Placental epithelial cell (primary cell): ENCODE measurements around the gene OR52N5. TPM values are rescaled to one million over a fixed set of nuclear protein-coding genes. Genes with fewer than 3 reads are reported as not detected.

ENCODE experiments used
- total RNA-seq: library from RNA; depleted of rRNA; stranded (reverse); fragments of >200 nt; gene quantifications from 2 replicates; pipeline ENCODE4 v1.2.3, GENCODE V29; 2012

The OR52N5 gene
- total RNA-seq, result not detected in 2 replicates

DNA sequence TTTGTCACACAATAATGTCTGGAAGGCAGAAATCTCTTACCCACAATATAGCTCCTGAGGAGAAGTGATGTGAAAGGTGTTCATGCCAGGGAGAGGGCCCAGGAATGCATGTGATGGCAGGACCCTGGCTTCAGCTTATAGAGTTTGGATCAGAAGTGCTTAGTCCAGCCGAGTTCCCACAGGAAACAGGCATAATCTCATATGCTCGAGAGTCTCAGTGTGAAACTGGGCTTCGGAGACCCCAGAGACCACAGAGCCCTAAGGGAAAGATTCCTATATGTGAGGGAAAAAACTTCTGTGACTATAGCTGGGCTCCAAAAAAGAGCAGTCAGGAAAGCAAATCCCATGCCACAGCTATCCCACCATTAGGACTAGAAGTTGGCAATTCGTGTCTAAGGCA, at the start of gene OR52N5:
OR52N5 (minus strand) TSS at position 101 of the 400 bp plus-strand sequence. CDS start 4,721 bp downstream, outside the sequence.

DNA sequence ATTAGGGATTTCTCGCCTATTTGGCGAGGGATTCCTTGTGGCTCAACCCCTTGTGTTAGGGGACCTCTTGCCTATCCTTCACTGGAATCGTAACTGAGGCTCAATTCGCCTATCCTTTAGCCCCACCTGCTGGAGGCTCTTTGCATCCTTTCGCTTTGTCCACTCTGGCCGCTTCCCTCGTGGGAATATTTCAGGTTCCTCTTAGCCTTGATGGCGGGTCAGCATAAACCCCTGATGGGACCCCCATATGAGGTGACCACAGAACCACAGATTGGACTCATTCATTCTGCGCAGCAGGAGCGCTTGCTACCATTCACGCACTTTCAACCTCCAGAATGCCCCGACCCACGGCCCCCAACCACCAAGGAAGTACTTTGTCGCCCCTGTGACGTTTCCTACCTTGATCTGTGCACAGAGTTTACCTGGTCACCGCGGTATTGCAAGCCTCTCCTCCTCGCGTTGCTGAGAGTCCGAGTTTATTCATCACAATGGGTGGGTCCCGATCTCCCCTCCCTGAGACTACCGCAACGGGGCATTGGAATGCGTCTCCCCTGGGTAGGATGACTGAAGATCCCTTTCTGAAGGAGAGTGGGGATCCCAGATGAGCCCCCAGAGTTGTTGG, 25.5 kb upstream of the OR52N5 start, which contains the start of gene OR52N2:
OR52N2 (plus strand) TSS at position 425 of the 622 bp plus-strand sequence. CDS start 11,412 bp downstream, outside the sequence.

DNA sequence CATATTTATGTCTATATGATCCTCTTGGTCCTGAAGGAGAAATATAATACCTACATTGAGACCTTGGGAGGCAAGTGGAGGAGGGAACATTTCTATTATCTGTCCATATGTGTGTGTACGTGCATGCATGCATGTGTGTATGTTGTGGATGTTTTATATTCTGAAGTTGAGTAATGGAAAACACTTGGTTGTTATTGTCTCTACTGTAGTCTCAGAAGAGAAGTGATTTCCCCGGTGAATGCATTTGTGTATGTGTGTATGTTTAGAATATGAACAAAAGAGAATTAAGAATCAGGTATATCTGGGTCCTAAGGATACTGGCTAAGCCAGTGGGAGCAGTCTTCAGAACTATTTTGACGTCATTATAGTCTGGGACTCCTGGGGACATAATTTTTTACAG, 8.0 kb upstream of the OR52N5 start, which contains the start of gene OR52N1:
OR52N1 (minus strand) TSS at position 101 of the 400 bp plus-strand sequence. CDS start 2,449 bp downstream, outside the sequence.

DNA sequence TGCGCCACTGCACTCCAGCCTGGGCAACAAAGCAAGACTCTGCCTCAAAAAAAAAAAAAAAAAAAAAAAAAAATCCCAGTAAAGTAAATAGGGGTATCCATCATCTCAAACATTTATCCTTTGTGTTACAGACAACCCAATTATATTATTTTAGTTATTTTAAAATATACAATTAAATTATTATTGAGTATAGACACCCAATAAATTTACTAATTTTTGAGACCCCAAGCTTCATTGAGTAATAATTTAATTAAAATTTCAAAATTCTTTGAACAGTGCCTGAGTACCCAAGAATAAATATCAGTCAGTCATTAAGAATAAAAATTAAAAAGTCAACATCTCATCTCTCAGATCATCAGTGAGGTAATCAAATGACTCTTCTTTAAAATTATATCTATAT, 29.2 kb downstream of the OR52N5 start, which contains the start of gene OR52N4:
OR52N4 (plus strand) TSS at position 301 of the 400 bp plus-strand sequence. CDS start 498 bp downstream, outside the sequence.

DNA sequence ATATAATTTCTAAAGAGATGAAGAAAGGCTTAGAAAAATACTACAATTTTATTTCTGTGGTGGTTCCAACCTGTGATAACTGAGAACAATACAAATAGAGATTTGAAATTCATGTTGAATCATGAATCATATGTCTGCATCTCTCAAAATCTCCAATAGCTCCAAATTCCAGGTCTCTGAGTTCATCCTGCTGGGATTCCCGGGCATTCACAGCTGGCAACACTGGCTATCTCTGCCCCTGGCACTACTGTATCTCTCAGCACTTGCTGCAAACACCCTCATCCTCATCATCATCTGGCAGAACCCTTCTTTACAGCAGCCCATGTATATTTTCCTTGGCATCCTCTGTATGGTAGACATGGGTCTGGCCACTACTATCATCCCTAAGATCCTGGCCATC, 46.8 kb downstream of the OR52N5 start, which contains the start of gene OR56B1:
OR56B1 (plus strand) TSS at position 53 of the 400 bp plus-strand sequence; CDS start at position 122, 69 bp downstream.

Other genes starting within 250 kb of the OR52N5 start
- gene OR52H1, start 234.8 kb downstream of the OR52N5 start, total RNA-seq, result 0.76 and 0.79 TPM in 2 replicates
- not detected in 2 replicates for gene OR52B6, start 202.5 kb downstream of the OR52N5 start, total RNA-seq
- gene TRIM6, start 186.7 kb downstream of the OR52N5 start, total RNA-seq, result 26.7 and 70.5 TPM in 2 replicates
- 9.4 and 11.0 TPM in 2 replicates for gene TRIM34, start 158.4 kb downstream of the OR52N5 start, total RNA-seq
- gene TRIM5, start 98.3 kb downstream of the OR52N5 start, total RNA-seq, result 29.4 and 35.1 TPM in 2 replicates
- 5.9 and 10.8 TPM in 2 replicates for gene TRIM22, start 93.6 kb downstream of the OR52N5 start, total RNA-seq
- gene OR56B1, start 46.9 kb downstream of the OR52N5 start, total RNA-seq, result not detected in 2 replicates
- 0.39 TPM in 1 of 2 replicates, not detected in the other for gene OR52N4, start 29.1 kb downstream of the OR52N5 start, total RNA-seq
- not detected in 2 replicates for gene OR52N1, start 7.9 kb upstream of the OR52N5 start, total RNA-seq
- not detected in 2 replicates for gene OR52N2, start 25.6 kb upstream of the OR52N5 start, total RNA-seq
- not detected in 2 replicates for gene OR52E6, start 58.5 kb upstream of the OR52N5 start, total RNA-seq
- gene OR52E8, start 74.3 kb upstream of the OR52N5 start, total RNA-seq, result not detected in 2 replicates
- not detected in 2 replicates for gene OR52E4, start 97.3 kb upstream of the OR52N5 start, total RNA-seq
- gene OR52E5, start 109.9 kb upstream of the OR52N5 start, total RNA-seq, result not detected in 2 replicates
- gene OR56A3, start 158.9 kb upstream of the OR52N5 start, total RNA-seq, result not detected in 2 replicates
- gene OR56A5, start 185.1 kb upstream of the OR52N5 start, total RNA-seq, result not detected in 2 replicates
- gene OR52L1, start 203.6 kb upstream of the OR52N5 start, total RNA-seq, result not detected in 2 replicates
- not detected in 2 replicates for gene OR56A4, start 223.6 kb upstream of the OR52N5 start, total RNA-seq
- gene OR56A1, start 247.4 kb upstream of the OR52N5 start, total RNA-seq, result not detected in 2 replicates